GM12878 (cell line): Measurements from ENCODE around the gene HHLA2. TPM values are rescaled to one million over a fixed set of nuclear protein-coding genes. Genes with fewer than 3 reads are reported as not detected.

Experiments used
- ATAC-seq: fragments of 200-7000 bp; cut with Tn5 transposase; 3 replicates; pipeline ENCODE4 v1.9.1; 2020; ENCODE audit warnings: mild to moderate bottlenecking, moderate library complexity
- BruUV-seq: library from RNA; stranded (reverse); fragments of 400-500 nt; replicated peaks from 2 replicates; lab custom pipeline; 2021; lab: Mats Ljungman, UMichigan
- CTCF ChIA-PET: fragments of 300-600 bp; sonication (Branson Sonifier 250); formaldehyde crosslinking; extraction: SDS; loops from one replicate; lab custom pipeline; 2021; ENCODE audit warnings: inconsistent platforms; lab: Yijun Ruan, JAX
- POLR2A ChIA-PET: fragments of 350-600 bp; formaldehyde crosslinking; extraction: SDS; loops from one replicate; lab custom pipeline; 2021; ENCODE audit warnings: inconsistent platforms; lab: Charles Lee
- RAD21 ChIA-PET: fragments of 300-600 bp; sonication (Branson Sonifier 250); formaldehyde crosslinking; loops from one replicate; lab custom pipeline; 2023; ENCODE audit warnings: antibody characterized with exemption; ENCODE audit not compliant: unreplicated experiment; lab: Charles Lee
- SMC1A ChIA-PET: fragments of 300-600 bp; sonication (Branson Sonifier 250); formaldehyde crosslinking; loops from one replicate; lab custom pipeline; 2023; ENCODE audit not compliant: unreplicated experiment, uncharacterized antibody; lab: Charles Lee
- DNase-seq: peaks from one replicate; pipeline ENCODE4 v3.0.0-alpha.2; 2011; ENCODE audit warnings: low read depth, low spot score
- FAIRE-seq: peaks from 3 replicates; lab custom pipeline; 2011; peaks lifted over from hg19 to GRCh38; lab: Jason Lieb, UNC
- H2AFZ ChIP-seq: 2 replicates; pipeline ENCODE4 v1.6.0; 2011; ENCODE audit warnings: low read depth, low read length, control low read depth; ENCODE audit not compliant: control insufficient read depth
- H3K27ac ChIP-seq: 2 replicates; pipeline ENCODE4 v1.5.1; 2011; ENCODE audit warnings: control low read depth; ENCODE audit not compliant: control insufficient read depth, insufficient read depth
- H3K27me3 ChIP-seq, 2 experiments: replicated peaks in 1 of 2; 2 replicates each; pipeline versions ENCODE4 v1.6.0 to v1.6.1; 2011; ENCODE audit warnings: low read length in 1 of 2; ENCODE audit not compliant: control insufficient read depth in 2 of 2, insufficient read depth in 2 of 2
- H3K36me3 ChIP-seq, 2 experiments: 2 replicates each; pipeline ENCODE4 v1.5.1; 2011; ENCODE audit warnings: low read length in 1 of 2; ENCODE audit not compliant: control insufficient read depth in 2 of 2, insufficient read depth in 2 of 2
- H3K4me1 ChIP-seq: 2 replicates; pipeline ENCODE4 v1.6.1; 2011; ENCODE audit warnings: mild to moderate bottlenecking, low read length, moderate library complexity, mixed read lengths; ENCODE audit not compliant: control insufficient read depth, insufficient read depth
- H3K4me2 ChIP-seq: 2 replicates; pipeline ENCODE4 v1.6.0; 2011; ENCODE audit warnings: control low read depth; ENCODE audit not compliant: control insufficient read depth, insufficient read depth
- H3K4me3 ChIP-seq: fragments of 200-600 bp; sonication (generic); 2 replicates; pipeline ENCODE4 v1.5.1; 2016
- H3K79me2 ChIP-seq: 2 replicates; pipeline ENCODE4 v1.6.0; 2011; ENCODE audit warnings: low read length; ENCODE audit not compliant: control insufficient read depth, insufficient read depth
- H3K9ac ChIP-seq: 2 replicates; pipeline ENCODE4 v1.8.0; 2011; ENCODE audit warnings: low read length, control low read depth, mixed read lengths; ENCODE audit not compliant: control insufficient read depth, insufficient read depth
- H3K9me3 ChIP-seq: replicated peaks from 3 replicates; pipeline ENCODE4 v1.5.1; 2011; ENCODE audit warnings: mild to moderate bottlenecking, low read length; ENCODE audit not compliant: control insufficient read depth, insufficient read depth
- H4K20me1 ChIP-seq: 2 replicates; pipeline ENCODE4 v1.6.0; 2011; ENCODE audit not compliant: control insufficient read depth, insufficient read depth
- BRCA1 ChIP-seq: IDR thresholded peaks from 2 replicates; pipeline ENCODE4 v1.6.1; 2011; ENCODE audit warnings: low read depth, low read length, improper control_type of control experiment
- CBX3 ChIP-seq: fragments of 200-600 bp; sonication (generic); IDR thresholded peaks from 2 replicates; pipeline ENCODE4 v1.6.1; 2016; ENCODE audit warnings: low read depth, borderline replicate concordance
- ETV6 ChIP-seq, 2 experiments: fragments of 450-650 bp in 1 of 2; IDR thresholded peaks in 1 of 2; conservative IDR thresholded peaks in 1 of 2; 2 replicates each; pipeline ENCODE4 v1.6.1; 2014; ENCODE audit warnings: antibody characterized with exemption in 1 of 2, borderline replicate concordance in 1 of 2, low read depth in 1 of 2, mild to moderate bottlenecking in 1 of 2, moderate library complexity in 1 of 2
- MEF2B ChIP-seq: fragments of 450-650 bp; IDR thresholded peaks from 2 replicates; pipeline ENCODE4 v1.6.1; 2018; ENCODE audit warnings: mild to moderate bottlenecking, moderate library complexity; ENCODE audit not compliant: partially characterized antibody, poor library complexity, severe bottlenecking
- MLLT1 ChIP-seq: fragments of 450-650 bp; IDR thresholded peaks from 2 replicates; pipeline ENCODE4 v1.6.1; 2016; ENCODE audit warnings: mild to moderate bottlenecking
- MXI1 ChIP-seq: fragments of 150-350 bp; IDR thresholded peaks from 2 replicates; pipeline ENCODE4 v1.6.1; 2011; ENCODE audit warnings: low read depth, mild to moderate bottlenecking, inconsistent platforms, low read length, improper control_type of control experiment
- MYC ChIP-seq: IDR thresholded peaks from 2 replicates; pipeline ENCODE4 v1.6.1; 2011; ENCODE audit warnings: mild to moderate bottlenecking, low read length, moderate library complexity, inconsistent platforms; ENCODE audit not compliant: insufficient read depth, insufficient replicate concordance, insufficient read length, severe bottlenecking
- NR2C1 ChIP-seq: fragments of 450-650 bp; IDR thresholded peaks from 2 replicates; pipeline ENCODE4 v1.6.1; 2017; ENCODE audit warnings: antibody characterized with exemption, mild to moderate bottlenecking, moderate library complexity
- PBX3 ChIP-seq: IDR thresholded peaks from 2 replicates; pipeline ENCODE4 v1.6.1; 2011; ENCODE audit warnings: mild to moderate bottlenecking, low read depth, low read length, moderate library complexity; ENCODE audit not compliant: insufficient replicate concordance
- POLR2AphosphoS5 ChIP-seq: IDR thresholded peaks from 2 replicates; pipeline ENCODE4 v1.6.1; 2011; ENCODE audit warnings: mild to moderate bottlenecking, low read length, inconsistent platforms
- POU2F2 ChIP-seq: IDR thresholded peaks from 3 replicates; pipeline ENCODE4 v1.6.1; 2011; ENCODE audit warnings: low read depth, mild to moderate bottlenecking, low read length, borderline replicate concordance
- RELB ChIP-seq: fragments of 450-650 bp; IDR thresholded peaks from 2 replicates; pipeline ENCODE4 v1.6.1; 2017; ENCODE audit warnings: low read depth, mild to moderate bottlenecking, moderate library complexity
- SIN3A ChIP-seq: IDR thresholded peaks from 2 replicates; pipeline ENCODE4 v1.6.1; 2012; ENCODE audit warnings: low read depth, low read length, improper control_type of control experiment
- SRF ChIP-seq, 2 experiments: IDR thresholded peaks; 2 replicates each; pipeline ENCODE4 v1.6.1; 2011; ENCODE audit warnings: low read depth in 2 of 2, low read length in 2 of 2, mild to moderate bottlenecking in 1 of 2, moderate library complexity in 1 of 2
- TCF12 ChIP-seq: IDR thresholded peaks from 2 replicates; pipeline ENCODE4 v1.6.1; 2011; ENCODE audit warnings: low read depth, mild to moderate bottlenecking, low read length
- WRNIP1 ChIP-seq: IDR thresholded peaks from 2 replicates; pipeline ENCODE4 v1.6.1; 2011; ENCODE audit warnings: low read depth, low read length, improper control_type of control experiment, borderline replicate concordance
- in situ Hi-C: fragments of 300-500 bp; cut with MboI; formaldehyde crosslinking; loops from 9 replicates; pipeline ENCODE4 v1.14.3; 2018; ENCODE audit warnings: mixed read lengths
- intact Hi-C: fragments of 100-400 bp; cut with micrococcal nuclease; formaldehyde crosslinking; loops from one replicate; pipeline ENCODE4 v1.14.2; 2022; ENCODE audit not compliant: unreplicated experiment
- polyA plus RNA-seq, 11 experiments: library from polyadenylated mRNA; depleted of rRNA in 4 of 11; unstranded in 6 of 11; stranded (reverse) in 5 of 11; fragments of >200 nt; fragmentation: Nextera tagmentation in 4 of 11; fragmentation: Illumina TruSeq in 1 of 11; extraction: Ambion mirVana in 4 of 11; extraction: Trizol in 1 of 11; gene quantifications; 1 replicate in 1 of 11; 2 replicates in 10 of 11; pipeline versions ENCODE4 v1.2.1 to v1.2.3, GENCODE V29; 2011 to 2016; ENCODE audit warnings: inconsistent platforms in 2 of 11, missing spikeins in 2 of 11, low read depth in 1 of 11
- total RNA-seq, 4 experiments: library from RNA; depleted of rRNA in 3 of 4; stranded (reverse); fragments of >200 nt in 3 of 4; fragmentation: Illumina TruSeq in 1 of 4; extraction: Trizol in 1 of 4; gene quantifications; 2 replicates each; pipeline versions ENCODE4 v1.2.1 to v1.2.3, GENCODE V29; 2013 to 2021
- TF ChIP-seq, protein P1 (sequence below): fragments of 450-650 bp; formaldehyde crosslinking; IDR thresholded peaks from 2 replicates; pipeline ENCODE4 v1.4.0; 2022; ENCODE audit warnings: mild to moderate bottlenecking, moderate library complexity

Gene HHLA2
- total and polyA plus RNA-seq, 10 of the 15 experiments (the other 5 are each of a cell fraction or from before 2014, with no cell fraction given), result 0.11 to 1.3 (median 0.28) TPM; not detected in 1

DNA sequence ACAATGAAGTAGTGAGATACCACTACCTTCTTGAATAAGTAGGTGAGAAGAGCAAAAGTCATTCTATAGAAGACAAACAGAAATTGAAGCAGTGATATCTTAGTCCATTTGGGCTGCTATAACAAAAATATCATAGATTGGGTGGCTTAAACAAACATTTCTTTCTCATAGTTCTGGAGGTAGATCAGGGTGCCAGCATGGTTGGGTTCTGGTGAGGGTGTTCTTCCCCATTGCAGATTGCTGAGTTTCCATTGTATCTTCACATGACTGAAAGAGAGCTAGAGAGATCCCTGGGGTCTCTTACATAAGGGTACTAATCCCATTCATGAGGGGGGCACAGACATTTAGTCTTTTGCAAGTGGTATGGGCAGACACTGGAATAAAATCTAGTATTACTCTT, 41.2 kb upstream of the HHLA2 start:
- no peaks in the 10 kb centered on the region for H3K36me3 ChIP-seq
- ChIA-PET POLR2A (no interaction called here), RAD21 (no interaction called here), SMC1A (no interaction called here), CTCF (no interaction called here)
- H2AFZ ChIP-seq, result no peak overlapping the region
- no peak for ATAC-seq
- no peaks in the 10 kb centered on the region for H3K9me3 ChIP-seq
- FAIRE-seq, result no peak
- DNase-seq, result no peak
- H4K20me1 ChIP-seq, result no peaks in the 10 kb centered on the region
- H3K4me1 ChIP-seq, result no peaks in the 10 kb centered on the region
- no peak overlapping the region for H3K4me2 ChIP-seq
- in situ Hi-C loops (no loop called here), intact Hi-C loops (no loop called here)
- no peaks in the 10 kb centered on the region for H3K27me3 ChIP-seq
- BruUV-seq, result no TSS peak
- no peak overlapping the region for H3K9ac ChIP-seq
- H3K4me3 ChIP-seq, result no peak overlapping the region
- no peak overlapping the region for H3K27ac ChIP-seq
- no peaks in the 10 kb centered on the region for H3K79me2 ChIP-seq
- TF ChIP-seq ETV6 (conservative IDR thresholded peaks at IDR 0.05 in 1 of 2, IDR thresholded peaks at IDR 0.05 in 1 of 2; ENCODE audit: borderline replicate concordance in 1 of 2, low read depth in 1 of 2) (no peak), SRF (IDR thresholded peaks at IDR 0.05; ENCODE audit: low read depth in 2 of 2, low read length in 2 of 2) (no peak), MXI1 (no peak), POLR2AphosphoS5 (no peak), TCF12 (no peak), WRNIP1 (no peak), MLLT1 (no peak), CBX3 (no peak), PBX3 (no peak), SIN3A (no peak), RELB (no peak), BRCA1 (no peak), POU2F2 (no peak), MYC (no peak), MEF2B (no peak), NR2C1 (no peak)
- TF ChIP-seq, protein P1, sequence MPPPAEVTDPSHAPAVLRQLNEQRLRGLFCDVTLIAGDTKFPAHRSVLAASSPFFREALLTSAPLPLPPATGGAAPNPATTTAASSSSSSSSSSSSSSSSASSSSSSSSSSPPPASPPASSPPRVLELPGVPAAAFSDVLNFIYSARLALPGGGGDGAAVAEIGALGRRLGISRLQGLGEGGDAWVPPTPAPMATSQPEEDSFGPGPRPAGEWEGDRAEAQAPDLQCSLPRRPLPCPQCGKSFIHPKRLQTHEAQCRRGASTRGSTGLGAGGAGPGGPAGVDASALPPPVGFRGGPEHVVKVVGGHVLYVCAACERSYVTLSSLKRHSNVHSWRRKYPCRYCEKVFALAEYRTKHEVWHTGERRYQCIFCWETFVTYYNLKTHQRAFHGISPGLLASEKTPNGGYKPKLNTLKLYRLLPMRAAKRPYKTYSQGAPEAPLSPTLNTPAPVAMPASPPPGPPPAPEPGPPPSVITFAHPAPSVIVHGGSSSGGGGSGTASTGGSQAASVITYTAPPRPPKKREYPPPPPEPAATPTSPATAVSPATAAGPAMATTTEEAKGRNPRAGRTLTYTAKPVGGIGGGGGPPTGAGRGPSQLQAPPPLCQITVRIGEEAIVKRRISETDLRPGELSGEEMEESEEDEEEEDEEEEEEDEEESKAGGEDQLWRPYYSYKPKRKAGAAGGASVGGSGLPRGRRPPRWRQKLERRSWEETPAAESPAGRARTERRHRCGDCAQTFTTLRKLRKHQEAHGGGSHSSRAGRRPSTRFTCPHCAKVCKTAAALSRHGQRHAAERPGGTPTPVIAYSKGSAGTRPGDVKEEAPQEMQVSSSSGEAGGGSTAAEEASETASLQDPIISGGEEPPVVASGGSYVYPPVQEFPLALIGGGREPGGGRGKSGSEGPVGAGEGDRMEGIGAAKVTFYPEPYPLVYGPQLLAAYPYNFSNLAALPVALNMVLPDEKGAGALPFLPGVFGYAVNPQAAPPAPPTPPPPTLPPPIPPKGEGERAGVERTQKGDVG (CRISPR knock-in tag), result no peak
